AG10803 (cell line): ENCODE measurements around the gene ELOVL5.
A peak's percentile ranks its signal among the peaks of the same experiment; 100 is the strongest.

Experiments used
- DNase-seq: peaks from one replicate; pipeline ENCODE4 v3.0.0; 2010; ENCODE audit warnings: low read depth
- H3K4me3 ChIP-seq: 2 replicates; pipeline ENCODE4 v1.5.1; 2011; ENCODE audit warnings: mild to moderate bottlenecking, low read length, control low read depth
- CTCF ChIP-seq: conservative IDR thresholded peaks from 2 replicates; pipeline ENCODE4 v1.5.1; 2011; ENCODE audit warnings: mild to moderate bottlenecking, low read length, control low read depth, inconsistent platforms

ELOVL5 gene

GRCh38 chr6:53328375-53328774, 20.4 kb downstream of the ELOVL5 start:
- no peak for DNase-seq
- no peak for TF ChIP-seq CTCF
- H3K4me3 ChIP-seq, result no peak overlapping the region

GRCh38 chr6:53327017-53327395, 21.7 kb downstream of the ELOVL5 start:
- DNase-seq, result peak; percentile 40
- no peak overlapping the region for H3K4me3 ChIP-seq
- TF ChIP-seq CTCF, result no peak

GRCh38 chr6:53326372-53327016, 22.3 kb downstream of the ELOVL5 start:
- peak; percentile 98 for DNase-seq
- H3K4me3 ChIP-seq, result no peak overlapping the region
- TF ChIP-seq CTCF, result no peak

GRCh38 chr6:53325785-53326184, 23.0 kb downstream of the ELOVL5 start:
- peak; percentile 64 for DNase-seq
- H3K4me3 ChIP-seq, result no peak overlapping the region
- TF ChIP-seq CTCF, result no peak

- no peak for DNase-seq
- TF ChIP-seq CTCF, result no peak
Observed at GRCh38 chr6:53322188-53323029, 26.3 kb downstream of the ELOVL5 start.

GRCh38 chr6:53321701-53322100, 27.0 kb downstream of the ELOVL5 start:
- H3K4me3 ChIP-seq, result no peak overlapping the region
- TF ChIP-seq CTCF, result no peak
- DNase-seq, result no peak

More at GRCh38 chr6:53322188-53323029, 26.3 kb downstream of the ELOVL5 start:
- no peak overlapping the region for H3K4me3 ChIP-seq

GRCh38 chr6:53320964-53321363, 27.8 kb downstream of the ELOVL5 start:
- DNase-seq, result no peak
- no peak for TF ChIP-seq CTCF
- no peak overlapping the region for H3K4me3 ChIP-seq
